GM12892 (cell line): ENCODE data around the gene PEX7.

ENCODE experiments used
- POLR2A ChIP-seq: IDR thresholded peaks from 2 replicates; pipeline ENCODE4 v1.6.1; 2011; ENCODE audit warnings: low read depth, low read length, control low read depth
- TAF1 ChIP-seq: IDR thresholded peaks from 2 replicates; pipeline ENCODE4 v1.6.1; 2011; ENCODE audit warnings: low read depth, mild to moderate bottlenecking, control low read depth, low read length, borderline replicate concordance

DNA sequence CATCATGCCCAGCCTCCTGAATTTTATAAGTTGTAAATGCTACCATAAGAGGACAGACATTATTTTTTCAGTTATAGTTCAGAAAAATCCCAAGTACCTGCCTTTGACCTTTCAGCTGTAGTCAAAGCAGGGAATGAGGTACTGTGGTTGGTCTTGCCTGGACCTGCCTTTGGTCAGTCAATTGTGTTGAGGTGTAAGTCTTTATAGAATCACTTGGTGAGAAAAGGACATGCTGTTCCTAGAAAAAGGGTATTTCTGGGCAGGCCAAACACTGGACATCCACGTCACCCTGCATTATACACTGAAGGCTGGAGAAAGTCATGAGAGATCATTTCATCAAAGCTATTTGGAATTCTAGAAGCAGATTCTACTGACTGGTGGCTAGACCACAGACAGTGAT, 40.3 kb downstream of the PEX7 start:
- TF ChIP-seq POLR2A (no peak), TAF1 (no peak)
